CD4-positive, alpha-beta memory T cell (primary cell): ENCODE results near the gene HES3. TPM values are rescaled to one million over a fixed set of nuclear protein-coding genes. Genes with fewer than 3 reads are reported as not detected.
A peak's percentile ranks its signal among the peaks of the same experiment; 100 is the strongest.

Experiments
- CTCF ChIA-PET: fragments of 350-600 bp; sonication (Branson Sonifier 250); formaldehyde crosslinking; loops from one replicate; lab custom pipeline; 2021; ENCODE audit warnings: inconsistent platforms; ENCODE audit not compliant: partially characterized antibody; lab: Charles Lee
- POLR2A ChIA-PET: fragments of 350-600 bp; sonication (Branson Sonifier 250); formaldehyde crosslinking; loops from one replicate; lab custom pipeline; 2021; ENCODE audit not compliant: partially characterized antibody; lab: Charles Lee
- DNase-seq, 5 donors: peaks; one replicate each; pipeline versions ENCODE4 v3.0.0 to v3.0.0-alpha.2; 2020 to 2022; ENCODE audit warnings: mixed read lengths in 1 of 5
- H3K27ac ChIP-seq: one replicate; pipeline ENCODE4 v1.7.0; 2013; ENCODE audit warnings: low read depth, low read length
- H3K27me3 ChIP-seq: 2 replicates; pipeline ENCODE4 v1.7.0; 2013; ENCODE audit warnings: mild to moderate bottlenecking, low read length, moderate library complexity; ENCODE audit not compliant: insufficient read depth
- H3K36me3 ChIP-seq: 2 replicates; pipeline ENCODE4 v1.7.0; 2013; ENCODE audit warnings: mild to moderate bottlenecking, low read length, moderate library complexity; ENCODE audit not compliant: insufficient read depth
- H3K4me1 ChIP-seq: 2 replicates; pipeline ENCODE4 v1.7.0; 2013; ENCODE audit warnings: mild to moderate bottlenecking, low read length, moderate library complexity; ENCODE audit not compliant: insufficient read depth
- H3K4me3 ChIP-seq, 2 donors: one replicate each; pipeline ENCODE4 v1.7.0; 2013; ENCODE audit warnings: low read length in 2 of 2, mild to moderate bottlenecking in 1 of 2
- H3K9me3 ChIP-seq, 2 donors: one replicate each; pipeline ENCODE4 v1.7.0; 2013; ENCODE audit warnings: low read length in 2 of 2, control low read depth in 1 of 2; ENCODE audit not compliant: control insufficient read depth in 1 of 2
- H3K27ac Mint-ChIP-seq, 7 donors: one replicate each; pipeline ENCODE4 v1.8.0; 2020 to 2021; ENCODE audit warnings: mixed read lengths in 7 of 7, mild to moderate bottlenecking in 6 of 7, inconsistent platforms in 3 of 7, moderate library complexity in 3 of 7
- H3K27me3 Mint-ChIP-seq, 2 donors: one replicate each; pipeline ENCODE4 v1.8.0; 2020 to 2021; ENCODE audit warnings: mixed read lengths in 2 of 2
- H3K36me3 Mint-ChIP-seq, 2 donors: one replicate each; pipeline ENCODE4 v1.8.0; 2020 to 2021; ENCODE audit warnings: mixed read lengths in 2 of 2, inconsistent platforms in 1 of 2, mild to moderate bottlenecking in 1 of 2
- H3K4me1 Mint-ChIP-seq, 4 donors: one replicate each; pipeline ENCODE4 v1.8.0; 2020 to 2021; ENCODE audit warnings: mixed read lengths in 4 of 4, mild to moderate bottlenecking in 1 of 4
- H3K4me3 Mint-ChIP-seq, 8 donors: one replicate each; pipeline ENCODE4 v1.8.0; 2020 to 2021; ENCODE audit warnings: mixed read lengths in 8 of 8, mild to moderate bottlenecking in 7 of 8, moderate library complexity in 6 of 8, inconsistent platforms in 3 of 8
- H3K9me3 Mint-ChIP-seq, 8 donors: one replicate each; pipeline ENCODE4 v1.8.0; 2020 to 2021; ENCODE audit warnings: mixed read lengths in 8 of 8, mild to moderate bottlenecking in 5 of 8, inconsistent platforms in 3 of 8, moderate library complexity in 1 of 8
- intact Hi-C: fragments of 100-400 bp; cut with micrococcal nuclease; formaldehyde crosslinking; loops from one replicate; pipeline ENCODE4 v1.15.1; 2023
- polyA plus RNA-seq, 2 donors: library from polyadenylated mRNA; unstranded; fragments of 300-500 nt; fragmentation: Illumina TruSeq; gene quantifications; one replicate each; pipeline ENCODE4 v1.2.3, GENCODE V29; 2021
- total RNA-seq, 2 experiments: library from RNA; stranded (reverse); gene quantifications; one replicate each; pipeline ENCODE4 v1.2.3, GENCODE V29; 2021

Gene HES3
- total and polyA plus RNA-seq, 4 experiments from 2014 or later = not detected

DNA sequence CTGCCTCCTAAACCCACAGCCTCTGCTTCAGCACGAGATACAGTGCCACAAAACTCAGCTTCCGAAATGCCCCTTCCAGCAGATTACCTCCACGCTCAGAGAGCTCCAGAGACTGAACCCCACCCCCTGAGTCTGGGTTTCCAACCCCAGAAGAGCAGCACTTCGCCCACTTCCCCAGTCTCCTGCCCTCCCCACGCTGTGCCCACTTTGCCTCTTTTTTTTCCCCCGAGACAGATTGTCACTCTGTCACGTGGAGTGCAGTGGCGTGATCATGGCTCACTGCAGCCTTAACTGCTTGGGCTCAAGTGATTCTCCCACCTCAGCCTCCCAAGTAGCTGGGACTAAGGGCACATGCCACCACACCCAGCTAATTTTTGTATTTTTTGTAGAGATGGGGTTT lies 18.3 kb upstream of the HES3 start:
- no peak overlapping the region for H3K27ac ChIP-seq
- H3K27ac Mint-ChIP-seq = no peak overlapping the region
- H3K4me1 ChIP-seq = no peaks in the 10 kb centered on the region
- peaks cover 0 to 1% (median 0%) of the 10 kb centered on the region in 8 donors for H3K9me3 Mint-ChIP-seq
- DNase-seq = no peak
- H3K4me1 Mint-ChIP-seq = peaks cover 0 to 5% (median 2%) of the 10 kb centered on the region in 4 donors
- no peaks in the 10 kb centered on the region for H3K9me3 ChIP-seq
- CTCF ChIA-PET = interaction anchor here (0.6 kb wide), 1 partner anchor 50 kb away, joined by 5 read pairs; no protein-coding TSS in a partner anchor
- POLR2A ChIA-PET = no interaction called here
- no peak overlapping the region for H3K4me3 Mint-ChIP-seq
- no peaks in the 10 kb centered on the region for H3K27me3 Mint-ChIP-seq
- peaks cover 36 to 53% of the 10 kb centered on the region in 2 donors for H3K36me3 Mint-ChIP-seq
- H3K36me3 ChIP-seq = peaks cover 30% of the 10 kb centered on the region
- H3K27me3 ChIP-seq = no peaks in the 10 kb centered on the region
- intact Hi-C loops = no loop called here
- H3K4me3 ChIP-seq = no peak overlapping the region

GRCh38 chr1:6233376-6233775 lies 10.6 kb upstream of the HES3 start:
- Histone ChIP-seq H3K27me3 (no peaks in the 10 kb centered on the region), H3K36me3 (peaks cover 8% of the 10 kb centered on the region), H3K4me3 (no peak overlapping the region), H3K9me3 (no peaks in the 10 kb centered on the region), H3K4me1 (peaks cover 11% of the 10 kb centered on the region), H3K27ac (no peak overlapping the region)
- Mint-ChIP-seq H3K4me3 (peak overlapping the region in 3 of 8 donors; percentile 32 to 49 (median 42)), H3K36me3 (peaks cover 24% of the 10 kb centered on the region in 2 donors), H3K9me3 (peaks cover 0 to 3% (median 0%) of the 10 kb centered on the region in 8 donors), H3K27ac (peak overlapping the region in 1 of 7 donors; percentile 27), H3K4me1 (peaks cover 6 to 16% (median 12%) of the 10 kb centered on the region in 4 donors), H3K27me3 (no peaks in the 10 kb centered on the region)
- POLR2A ChIA-PET = no interaction called here
- intact Hi-C loops = no loop called here
- CTCF ChIA-PET = interaction anchor here (0.8 to 1.6 kb wide), 2 partner anchors 11 to 13 kb away, joined by 3 to 4 read pairs; no protein-coding TSS in a partner anchor
- DNase-seq = no peak

- Histone ChIP-seq H3K4me1 (peaks cover 11% of the 10 kb centered on the region), H3K36me3 (peaks cover 8% of the 10 kb centered on the region), H3K9me3 (no peaks in the 10 kb centered on the region), H3K4me3 (peak overlapping the region; percentile 60 to 86), H3K27ac (peak overlapping the region; percentile 42), H3K27me3 (no peaks in the 10 kb centered on the region)
- H3K4me3 Mint-ChIP-seq = peak overlapping the region; percentile 84 to 93 (median 88)
- peaks cover 23 to 24% of the 10 kb centered on the region in 2 donors for H3K36me3 Mint-ChIP-seq
- no peak for DNase-seq
- intact Hi-C loops = loop anchor here (1.0 kb wide), 2 partner anchors 35 to 159 kb away; partner anchors contain the start of genes ACOT7 and RPL22
- peaks cover 2 to 3% of the 10 kb centered on the region in 2 donors for H3K27me3 Mint-ChIP-seq
- CTCF ChIA-PET = interaction anchor here (1.1 to 3.8 kb wide), 2 partner anchors 12 to 29 kb away, joined by 4 to 20 read pairs; partner anchors contain the start of gene RNF207
- POLR2A ChIA-PET = interaction anchor here (0.8 to 1.5 kb wide), 5 partner anchors 10 to 209 kb away, joined by 3 to 5 read pairs (median 3); partner anchors contain the start of gene RNF207
- H3K4me1 Mint-ChIP-seq = peaks cover 6 to 16% (median 12%) of the 10 kb centered on the region in 4 donors
- peaks cover 0 to 3% (median 0%) of the 10 kb centered on the region in 8 donors for H3K9me3 Mint-ChIP-seq
- H3K27ac Mint-ChIP-seq = peak overlapping the region in 6 of 7 donors; percentile 52 to 84 (median 72)
Measured at GRCh38 chr1:6234502-6235295, 9.3 kb upstream of the HES3 start.

DNA sequence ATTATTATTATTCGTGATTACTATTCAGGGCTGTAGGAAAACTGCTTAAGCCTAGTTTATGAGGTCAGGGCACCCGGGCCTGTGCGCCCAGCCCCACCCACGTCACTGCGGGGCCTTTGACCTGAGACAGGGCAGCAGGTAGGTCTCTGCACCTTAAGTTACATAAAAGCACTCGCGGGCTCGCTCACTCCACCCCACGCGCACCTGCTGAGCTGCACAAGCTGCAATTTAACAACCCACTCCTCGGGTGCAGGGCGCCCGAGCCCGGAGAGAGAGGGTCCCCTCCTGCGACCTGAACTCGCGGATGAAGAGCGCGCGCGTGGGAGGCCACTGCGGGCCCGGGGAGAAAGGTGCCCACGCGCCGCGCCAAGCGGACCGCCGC lies 8.7 kb upstream of the HES3 start:
- intact Hi-C loops = loop anchor here (1.0 kb wide), 2 partner anchors 36 to 158 kb away; partner anchors contain the start of genes ACOT7 and RPL22
- H3K36me3 ChIP-seq = peaks cover 8% of the 10 kb centered on the region
- H3K27ac Mint-ChIP-seq = peak overlapping the region; percentile 15 to 84 (median 57)
- H3K4me3 Mint-ChIP-seq = peak overlapping the region; percentile 84 to 93 (median 88)
- H3K9me3 ChIP-seq = no peaks in the 10 kb centered on the region
- H3K27ac ChIP-seq = peak overlapping the region; percentile 42
- DNase-seq = peak in 1 of 5 donors; percentile 17
- peaks cover 21 to 23% of the 10 kb centered on the region in 2 donors for H3K36me3 Mint-ChIP-seq
- H3K27me3 ChIP-seq = peaks cover 5% of the 10 kb centered on the region
- POLR2A ChIA-PET = interaction anchor here (0.8 to 1.5 kb wide), 5 partner anchors 9 to 209 kb away, joined by 3 to 5 read pairs (median 3); partner anchors contain the start of gene RNF207
- peaks cover 11% of the 10 kb centered on the region for H3K4me1 ChIP-seq
- H3K4me1 Mint-ChIP-seq = peaks cover 6 to 16% (median 12%) of the 10 kb centered on the region in 4 donors
- peaks cover 0 to 3% (median 0%) of the 10 kb centered on the region in 8 donors for H3K9me3 Mint-ChIP-seq
- CTCF ChIA-PET = interaction anchor here (1.1 to 3.8 kb wide), 3 partner anchors 10 to 30 kb away, joined by 4 to 20 read pairs (median 6); partner anchors contain the start of gene RNF207
- H3K27me3 Mint-ChIP-seq = peaks cover 3 to 9% of the 10 kb centered on the region in 2 donors
- H3K4me3 ChIP-seq = peak overlapping the region; percentile 60 to 86

- no peak overlapping the region for H3K4me3 ChIP-seq
- peak overlapping the region in 1 of 7 donors; percentile 58 for H3K27ac Mint-ChIP-seq
- H3K9me3 ChIP-seq = no peaks in the 10 kb centered on the region
- H3K9me3 Mint-ChIP-seq = peaks cover 0 to 3% (median 0%) of the 10 kb centered on the region in 8 donors
- intact Hi-C loops = no loop called here
- H3K4me1 ChIP-seq = peaks cover 15% of the 10 kb centered on the region
- H3K27me3 ChIP-seq = peaks cover 18% of the 10 kb centered on the region
- DNase-seq = no peak
- H3K36me3 Mint-ChIP-seq = peaks cover 13 to 14% of the 10 kb centered on the region in 2 donors
- H3K27me3 Mint-ChIP-seq = peaks cover 11 to 19% of the 10 kb centered on the region in 2 donors
- H3K4me3 Mint-ChIP-seq = peak overlapping the region in 7 of 8 donors; percentile 20 to 69 (median 49)
- no peak overlapping the region for H3K27ac ChIP-seq
- H3K4me1 Mint-ChIP-seq = peaks cover 9 to 24% (median 18%) of the 10 kb centered on the region in 4 donors
- ChIA-PET CTCF (interaction anchor here (1.0 to 3.8 kb wide), 4 partner anchors 10 to 168 kb away, joined by 3 to 20 read pairs (median 7); partner anchors contain the start of gene RNF207), POLR2A (no interaction called here)
- peaks cover 8% of the 10 kb centered on the region for H3K36me3 ChIP-seq
Measured at GRCh38 chr1:6237093-6237492, 6.9 kb upstream of the HES3 start.

- peak overlapping the region in 1 of 7 donors; percentile 65 for H3K27ac Mint-ChIP-seq
- intact Hi-C loops = no loop called here
- H3K4me1 Mint-ChIP-seq = peaks cover 5 to 21% (median 12%) of the 10 kb centered on the region in 4 donors
- ChIA-PET CTCF (interaction anchor here (0.7 to 2.6 kb wide), 2 partner anchors 8 to 88 kb away, joined by 3 to 11 read pairs; no protein-coding TSS in a partner anchor), POLR2A (no interaction called here)
- H3K27me3 Mint-ChIP-seq = peaks cover 19 to 24% of the 10 kb centered on the region in 2 donors
- Histone ChIP-seq H3K27ac (no peak overlapping the region), H3K36me3 (no peaks in the 10 kb centered on the region), H3K9me3 (no peaks in the 10 kb centered on the region), H3K4me3 (no peak overlapping the region), H3K27me3 (peaks cover 26% of the 10 kb centered on the region), H3K4me1 (peaks cover 15% of the 10 kb centered on the region)
- H3K4me3 Mint-ChIP-seq = no peak overlapping the region
- DNase-seq = no peak
- peaks cover 0 to 3% (median 0%) of the 10 kb centered on the region in 8 donors for H3K9me3 Mint-ChIP-seq
- no peaks in the 10 kb centered on the region for H3K36me3 Mint-ChIP-seq
Measured at GRCh38 chr1:6239213-6239752, 4.7 kb upstream of the HES3 start.
